ENCODE data around the gene OR10G3.

OR10G3 gene

GRCh38 chr14:21535545-21536417 is 44.1 kb downstream of the OR10G3 start:
- no peak for DNase-seq (ENCODE audit: low spot score)

- DNase-seq (ENCODE audit: low spot score), result no peak
Measured at GRCh38 chr14:21534576-21534975, 45.3 kb downstream of the OR10G3 start.

GRCh38 chr14:21533294-21533693 is 46.6 kb downstream of the OR10G3 start:
- DNase-seq (ENCODE audit: low spot score), result no peak

- no peak for DNase-seq (ENCODE audit: low spot score)
Measured at GRCh38 chr14:21529515-21529914, 50.4 kb downstream of the OR10G3 start.

- DNase-seq (ENCODE audit: low spot score), result no peak
Measured at GRCh38 chr14:21528381-21529348, 51.2 kb downstream of the OR10G3 start.

GRCh38 chr14:21527318-21527679 is 52.6 kb downstream of the OR10G3 start:
- DNase-seq (ENCODE audit: low spot score), result no peak

GRCh38 chr14:21526672-21527317 is 53.1 kb downstream of the OR10G3 start:
- DNase-seq (ENCODE audit: low spot score), result no peak

GRCh38 chr14:21525962-21526671 is 53.8 kb downstream of the OR10G3 start, which contains the start of gene SALL2:
TSS of gene SALL2 (minus strand) at chr14:21526346. CDS start at chr14:21526127, 219 bp downstream.
- DNase-seq (ENCODE audit: low spot score), result peak; percentile 60

- DNase-seq (ENCODE audit: low spot score), result no peak
Measured at GRCh38 chr14:21525571-21525961, 54.3 kb downstream of the OR10G3 start.

GRCh38 chr14:21524575-21525490 is 55.0 kb downstream of the OR10G3 start:
- DNase-seq (ENCODE audit: low spot score), result no peak

- no peak for DNase-seq (ENCODE audit: low spot score)
Measured at GRCh38 chr14:21523203-21523602, 56.7 kb downstream of the OR10G3 start.

GRCh38 chr14:21521501-21521900 is 58.4 kb downstream of the OR10G3 start:
- no peak for DNase-seq (ENCODE audit: low spot score)

GRCh38 chr14:21520767-21521166 is 59.1 kb downstream of the OR10G3 start:
- no peak for DNase-seq (ENCODE audit: low spot score)

- no peak for DNase-seq (ENCODE audit: low spot score)
Measured at GRCh38 chr14:21518725-21519124, 61.2 kb downstream of the OR10G3 start.
